ENCODE data around the gene CD34. TPM values are rescaled to one million over a fixed set of nuclear protein-coding genes. Genes with fewer than 3 reads are reported as not detected.

Gene CD34
- polyA plus RNA-seq, 10 donors, result 148 to 248 (median 187) TPM

- peak in 1 of 3 donors; percentile 59 for DNase-seq
Observed at GRCh38 chr1:207902566-207902965, 8.4 kb downstream of the CD34 start.

DNA sequence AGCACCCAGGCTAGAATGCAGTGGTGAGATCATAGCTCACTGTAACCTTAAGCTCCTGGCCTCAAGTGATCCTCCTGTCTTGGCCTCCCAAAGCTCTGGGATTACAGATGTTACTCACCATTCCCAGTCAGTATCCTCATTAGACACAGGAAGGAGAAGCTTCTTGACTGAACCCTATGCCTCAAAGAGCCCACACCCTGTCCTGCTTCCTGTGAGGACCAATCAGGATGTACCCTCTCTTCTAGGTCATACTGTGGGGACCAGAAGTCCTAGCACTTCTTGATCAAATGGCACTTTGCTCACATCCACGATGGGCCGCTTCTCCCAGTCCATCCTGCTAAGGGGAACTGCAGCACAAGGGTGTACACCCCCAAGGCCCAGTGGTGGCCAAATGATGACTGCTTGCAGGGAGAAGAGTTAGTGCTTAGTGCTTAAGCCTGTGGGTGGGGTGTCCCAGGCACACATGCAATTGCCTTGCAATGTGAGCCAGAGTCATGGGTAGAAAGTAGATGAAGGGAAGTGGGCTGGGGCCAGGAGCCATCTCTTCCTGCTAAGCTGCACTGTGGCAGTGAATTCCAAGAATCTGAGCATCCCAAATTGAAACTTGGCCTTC is 9.8 kb downstream of the CD34 start:
- DNase-seq, result no peak

GRCh38 chr1:207898836-207899235 is 12.1 kb downstream of the CD34 start:
- DNase-seq, result no peak

DNA sequence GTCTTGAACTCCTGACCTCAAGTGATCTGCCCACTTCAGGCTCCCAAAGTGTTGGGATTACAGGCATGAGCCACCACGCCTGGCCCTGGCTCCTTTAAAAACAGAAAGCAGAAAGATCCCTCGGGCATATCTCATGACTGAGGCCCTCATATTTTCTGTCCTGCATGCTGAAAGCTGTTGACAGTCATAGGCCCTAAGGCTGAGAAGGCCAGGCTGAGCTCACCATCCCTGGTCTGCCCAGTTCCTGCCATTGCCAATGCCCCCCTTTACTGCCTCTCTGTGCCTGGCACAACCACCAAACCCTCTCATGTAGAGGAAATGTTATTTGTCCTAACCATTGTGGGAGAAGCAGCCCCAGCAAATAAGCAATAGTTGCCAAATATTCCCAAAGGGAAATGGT is 12.7 kb downstream of the CD34 start:
- DNase-seq, result no peak

- no peak for DNase-seq
Observed at GRCh38 chr1:207897188-207897587, 13.7 kb downstream of the CD34 start.

- no peak for DNase-seq
Observed at GRCh38 chr1:207896547-207896946, 14.4 kb downstream of the CD34 start.

GRCh38 chr1:207894704-207895103 is 16.2 kb downstream of the CD34 start:
- no peak for DNase-seq

DNA sequence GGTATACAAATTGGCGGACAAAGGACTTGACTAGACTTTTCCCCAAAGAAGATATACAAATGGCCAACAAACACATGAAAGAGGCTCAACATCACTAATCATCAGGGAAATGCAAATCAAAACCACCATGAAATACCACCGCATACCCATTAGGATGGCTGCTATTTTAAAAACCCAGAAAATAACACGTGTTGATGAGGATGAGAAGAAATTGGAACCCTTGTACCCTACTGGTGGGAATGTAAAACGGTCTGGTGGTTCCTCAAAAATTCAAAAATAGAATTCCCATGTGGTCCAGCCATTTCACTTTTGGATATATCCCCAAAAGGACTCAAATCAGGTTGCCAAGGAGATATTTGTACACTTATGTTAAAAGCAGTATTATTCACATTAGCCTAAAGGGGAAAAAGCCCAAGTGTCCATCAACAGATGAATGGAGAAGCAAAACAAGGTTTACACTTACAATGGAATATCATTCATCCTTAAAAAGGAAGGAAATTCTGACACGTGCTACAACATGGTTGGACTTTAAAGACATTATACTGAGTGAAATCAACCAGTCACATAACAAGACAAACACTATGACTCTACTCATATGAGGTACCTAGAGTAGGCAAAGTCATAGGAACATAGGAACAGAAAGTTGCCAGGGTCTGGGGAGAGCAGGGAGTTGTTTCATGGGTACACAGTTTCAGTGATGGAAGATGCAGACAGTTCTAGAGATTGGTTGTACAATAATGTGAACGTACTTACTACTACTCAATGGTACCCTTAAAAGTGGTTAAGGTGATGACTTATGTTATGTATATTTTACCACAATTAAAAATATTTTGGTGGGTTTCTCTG is 17.0 kb downstream of the CD34 start:
- DNase-seq, result no peak

GRCh38 chr1:207892764-207893163 is 18.2 kb downstream of the CD34 start:
- peak in 1 of 3 donors; percentile 49 for DNase-seq

GRCh38 chr1:207891148-207891547 is 19.8 kb downstream of the CD34 start:
- DNase-seq, result no peak

- DNase-seq, result peak; percentile 65 to 84 (median 74)
Observed at GRCh38 chr1:207890136-207890738, 20.7 kb downstream of the CD34 start.

DNA sequence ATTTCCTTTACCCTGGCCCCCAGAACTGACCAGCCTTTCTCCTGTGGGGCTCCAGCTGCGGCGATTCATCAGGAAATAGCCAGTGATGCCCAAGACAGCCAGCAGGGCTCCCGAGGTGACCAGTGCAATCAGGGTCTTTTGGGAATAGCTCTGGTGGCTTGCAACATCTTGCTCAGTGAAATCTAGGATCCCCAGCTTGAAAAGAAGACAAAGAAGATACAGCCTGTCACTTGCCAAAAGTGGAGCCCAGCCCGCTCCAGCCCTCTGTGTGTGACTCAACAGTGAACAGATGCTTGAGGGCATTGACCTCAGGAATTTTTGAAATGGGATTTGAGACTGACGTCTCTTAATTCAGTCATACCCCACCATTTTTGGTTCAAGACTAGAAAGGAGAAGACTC is 22.3 kb downstream of the CD34 start:
- DNase-seq, result no peak

DNA sequence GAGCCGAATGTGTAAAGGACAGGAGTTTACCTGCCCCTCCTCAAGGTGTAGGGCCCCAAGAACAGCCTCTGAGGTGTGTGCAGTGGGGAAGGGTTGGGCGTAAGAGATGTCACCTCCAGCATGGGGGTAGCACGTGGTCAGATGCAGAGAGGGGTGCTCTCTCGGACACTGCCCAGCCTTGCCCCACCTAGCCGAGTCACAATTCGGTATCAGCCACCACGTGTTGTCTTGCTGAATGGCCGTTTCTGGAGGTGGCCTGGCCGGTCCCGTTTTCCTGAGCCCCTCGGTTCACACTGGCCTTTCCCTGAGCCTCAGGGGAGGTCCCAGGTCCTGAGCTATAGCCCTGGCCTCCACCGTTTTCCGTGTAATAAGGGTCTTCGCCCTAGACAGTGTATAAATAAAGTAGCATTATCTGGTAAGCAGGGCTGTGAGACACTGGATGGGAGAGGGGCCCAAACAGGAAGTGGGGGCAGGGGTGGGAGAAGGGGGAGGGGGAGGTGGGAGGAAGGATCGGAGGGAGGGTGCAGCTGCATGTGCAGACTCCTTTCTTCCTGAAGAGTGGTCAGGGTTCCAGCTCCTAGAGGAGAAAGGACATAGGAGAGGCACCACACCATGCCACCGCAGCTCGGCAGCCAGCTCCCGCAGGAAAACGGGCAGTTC is 23.3 kb downstream of the CD34 start:
- DNase-seq, result no peak

- no peak for DNase-seq
Observed at GRCh38 chr1:207886227-207886626, 24.7 kb downstream of the CD34 start.

DNA sequence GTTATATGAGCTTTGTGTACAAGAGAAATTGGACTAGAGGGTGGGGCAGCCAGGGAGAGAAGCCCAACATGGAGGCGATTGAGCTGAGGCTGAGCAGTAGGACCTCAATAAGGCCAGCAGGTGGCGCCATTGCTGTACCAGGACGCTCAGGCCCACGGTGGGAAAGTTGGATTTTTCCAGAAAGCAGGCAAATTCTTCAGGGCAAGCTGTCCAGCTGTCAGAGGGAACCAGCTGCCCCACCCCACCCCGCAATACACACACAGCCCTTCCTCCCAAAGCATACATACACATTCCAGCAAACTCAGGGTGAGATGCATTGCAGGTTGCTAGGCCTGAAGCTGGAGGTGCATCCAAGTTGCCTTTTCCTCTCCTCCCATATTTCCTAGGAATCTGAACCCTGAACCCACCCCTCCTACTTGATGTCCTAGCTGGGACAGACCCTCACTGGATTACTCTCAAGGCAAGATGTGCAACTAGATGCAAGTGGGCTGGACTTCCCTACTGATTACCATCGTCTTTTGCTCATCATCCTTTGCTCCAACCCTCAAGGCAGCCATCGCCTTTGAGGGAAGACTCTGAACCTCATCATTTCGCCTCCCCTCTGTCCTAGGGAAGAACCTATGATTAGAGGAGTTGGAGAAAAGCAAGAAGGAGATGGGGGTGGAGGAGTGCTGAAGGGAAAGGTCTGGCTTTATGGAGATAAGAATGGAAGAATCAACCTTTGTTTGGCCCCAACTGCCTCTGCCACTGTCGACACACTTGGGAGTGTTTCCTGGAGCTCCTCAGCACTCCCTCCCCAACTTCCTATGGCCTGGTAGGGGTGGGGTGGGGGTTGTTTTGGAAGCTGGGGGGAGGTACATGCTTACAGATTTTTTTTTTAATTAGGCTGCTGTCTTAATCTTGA is 25.5 kb downstream of the CD34 start:
- peak; percentile 89 to 95 (median 93) for DNase-seq

DNA sequence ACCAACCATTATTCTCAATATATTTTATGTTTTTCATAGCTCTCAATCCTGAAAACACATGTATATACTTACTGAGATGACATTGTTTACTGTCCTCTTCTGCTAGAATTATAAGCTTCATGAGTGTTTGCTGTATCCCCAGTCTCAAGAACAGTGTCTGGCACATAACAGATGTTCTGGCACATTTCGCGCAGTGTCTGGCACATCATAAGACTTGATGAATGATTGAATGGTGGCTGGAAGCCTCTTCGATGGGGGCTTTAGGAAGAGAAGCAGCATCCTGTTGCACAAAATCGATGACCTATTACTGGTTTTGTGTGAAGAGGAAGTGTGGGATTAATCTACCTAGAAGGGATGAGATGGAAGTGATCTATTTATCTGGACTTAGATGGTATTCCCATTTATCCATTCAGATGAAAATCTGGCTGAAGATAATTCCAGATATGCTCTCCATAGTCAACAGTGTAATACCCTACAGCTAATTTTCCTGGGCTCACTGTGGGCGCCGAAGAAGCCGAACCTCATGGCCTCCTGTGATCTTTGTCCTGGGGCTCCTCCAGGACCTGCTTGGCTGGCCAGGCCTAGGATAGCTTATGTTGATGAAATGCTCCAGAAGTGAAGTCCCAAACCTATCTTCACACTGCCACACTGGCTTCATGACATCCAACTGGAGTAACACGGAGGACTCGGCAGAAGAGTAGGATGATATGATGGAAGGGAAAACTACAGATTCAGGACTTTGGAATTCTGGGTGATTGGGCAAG is 26.5 kb downstream of the CD34 start:
- no peak for DNase-seq

- DNase-seq, result no peak
Observed at GRCh38 chr1:207883660-207884250, 27.2 kb downstream of the CD34 start.

- no peak for DNase-seq
Observed at GRCh38 chr1:207883104-207883651, 27.7 kb downstream of the CD34 start.

DNA sequence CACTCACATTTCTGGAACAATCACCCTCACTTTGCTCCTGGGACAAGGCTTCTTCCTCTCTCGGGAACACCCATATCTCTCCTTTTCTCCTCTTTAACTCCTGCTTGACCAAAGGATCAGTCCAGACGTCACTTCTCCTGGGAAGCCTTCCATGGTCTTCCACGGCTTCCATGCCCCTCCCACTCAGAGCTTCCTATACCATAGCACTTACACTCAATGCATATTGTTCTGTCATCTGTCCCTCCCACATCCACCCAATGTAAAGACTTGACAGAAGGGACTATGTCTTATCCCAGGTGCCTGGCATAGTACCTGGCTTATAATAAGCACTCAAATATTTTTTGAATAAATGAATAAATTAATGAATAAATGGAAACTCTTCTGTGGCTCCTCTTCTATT is 28.2 kb downstream of the CD34 start:
- no peak for DNase-seq

DNA sequence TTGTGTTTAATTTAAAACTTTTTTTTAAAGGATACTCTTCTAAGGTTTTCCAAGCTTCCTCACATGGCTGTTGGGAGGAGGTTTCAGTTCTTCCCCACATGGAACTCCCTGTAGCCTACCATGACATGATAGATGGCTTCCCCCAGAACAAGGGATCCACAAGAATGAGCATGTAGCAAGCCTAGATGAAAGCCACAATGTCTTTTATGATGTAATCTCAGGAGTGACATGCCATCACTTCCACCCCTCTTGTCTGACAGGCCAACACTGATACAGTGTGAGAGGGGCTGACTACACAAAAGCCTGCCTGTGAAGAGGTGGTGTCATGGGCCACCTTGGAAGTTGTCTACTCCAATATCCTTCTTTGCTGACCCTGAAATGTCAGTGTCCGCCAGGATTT is 32.0 kb downstream of the CD34 start:
- DNase-seq, result no peak
